HT1080 (cell line): ENCODE measurements around the gene ARGFX. TPM values are rescaled to one million over a fixed set of nuclear protein-coding genes. Genes with fewer than 3 reads are reported as not detected.
"Not testable (repeated sequence)": the region's sequence is repeated elsewhere in the genome, so short reads cannot be mapped to it uniquely, and the experiment has no call there.

ENCODE experiments used
- DNase-seq: peaks from one replicate; pipeline ENCODE4 v3.0.0-alpha.2; 2015; ENCODE audit warnings: low read depth
- total RNA-seq: library from RNA; depleted of rRNA; stranded (reverse); fragments of >200 nt; shearing (Covaris generic); gene quantifications from 2 replicates; pipeline ENCODE4 v1.2.3, GENCODE V29; 2014; rRNA removed

ARGFX gene
- total RNA-seq, 1 experiment from 2014 or later: not detected

DNA sequence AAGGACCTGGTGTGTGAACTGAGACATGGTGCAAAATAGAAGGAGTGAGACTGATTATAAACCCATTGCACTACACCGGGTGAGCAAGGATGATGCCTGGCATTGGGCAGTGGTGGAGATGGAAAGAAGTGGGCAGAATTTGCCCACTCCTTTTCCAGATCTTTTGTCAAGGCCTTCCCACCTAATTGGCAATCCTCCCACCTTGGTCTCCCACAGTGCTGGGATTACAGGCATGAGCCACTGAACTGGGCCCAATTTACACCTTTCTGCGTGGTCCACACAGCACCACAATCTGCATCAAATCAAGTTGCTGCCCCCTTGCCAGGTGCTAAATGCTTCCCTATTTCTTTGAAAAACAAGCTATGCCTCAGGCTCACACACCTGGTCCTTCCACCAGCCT is 30.8 kb downstream of the ARGFX start:
- no peak for DNase-seq

- DNase-seq: not testable (repeated sequence)
Observed at GRCh38 chr3:121599900-121600299, 32.2 kb downstream of the ARGFX start.

GRCh38 chr3:121601212-121601812 is 33.6 kb downstream of the ARGFX start:
- DNase-seq: no peak

GRCh38 chr3:121604759-121605158 is 37.0 kb downstream of the ARGFX start:
- DNase-seq: no peak

GRCh38 chr3:121606106-121606505 is 38.4 kb downstream of the ARGFX start:
- no peak for DNase-seq

Other genes starting within 250 kb of the ARGFX start
- gene POLQ, start 22.0 kb upstream of the ARGFX start, total RNA-seq: 17.3 and 18.2 TPM in 2 replicates
- 0.03 and 0.05 TPM in 2 replicates for gene FBXO40, start 25.4 kb downstream of the ARGFX start, total RNA-seq
- gene HCLS1, start 93.0 kb downstream of the ARGFX start, total RNA-seq: 45.9 and 55.1 TPM in 2 replicates
- 15.5 and 20.5 TPM in 2 replicates for gene GOLGB1, start 181.8 kb downstream of the ARGFX start, total RNA-seq